Measurements from ENCODE around the gene NWD2. TPM values are rescaled to one million over a fixed set of nuclear protein-coding genes. Genes with fewer than 3 reads are reported as not detected.

NWD2 gene
- polyA plus RNA-seq, 3 donors, result not detected

DNA sequence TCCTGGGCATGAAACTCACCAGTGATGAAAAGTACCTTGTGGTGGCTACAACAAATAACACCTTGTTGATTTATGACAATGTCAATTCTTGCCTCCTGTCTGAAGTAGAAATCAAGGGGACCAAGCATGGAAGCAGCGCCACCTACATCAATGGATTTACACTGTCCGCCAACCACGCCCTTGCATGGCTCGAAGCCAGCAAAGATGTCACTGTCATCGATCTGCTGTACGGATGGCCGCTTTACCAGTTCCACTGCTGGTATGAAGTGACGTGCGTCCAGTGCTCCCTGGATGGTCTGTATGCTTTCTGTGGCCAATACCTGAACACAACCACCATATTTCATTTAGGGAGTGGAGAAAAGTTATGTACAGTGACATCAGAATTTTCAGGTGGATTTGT, 200.5 kb downstream of the NWD2 start:
- Mint-ChIP-seq H3K4me3 (no peak overlapping the region), H3K4me1 (no peaks in the 10 kb centered on the region), H3K9me3 (peaks cover 0 to 3% (median 0%) of the 10 kb centered on the region in 7 donors), H3K36me3 (no peaks in the 10 kb centered on the region), H3K27ac (no peak overlapping the region), H3K27me3 (ENCODE audit: low read depth in 3 of 3) (peaks cover 0 to 5% (median 3%) of the 10 kb centered on the region in 3 donors)
- Histone ChIP-seq H3K9ac (ENCODE audit: insufficient read depth, low read length, poor library complexity, severe bottlenecking) (no peak overlapping the region), H3K27ac (ENCODE audit: low read depth in 1 of 2, low read length in 2 of 2) (no peak overlapping the region), H3K9me3 (replicated peaks in 1 of 2; ENCODE audit: control insufficient read depth in 1 of 2, insufficient read depth in 1 of 2, low read length in 2 of 2) (no peaks in the 10 kb centered on the region), H2AFZ (ENCODE audit: insufficient read depth, low read depth, low read length, poor library complexity, severe bottlenecking) (no peak overlapping the region), H3K27me3 (ENCODE audit: control insufficient read depth in 2 of 2, insufficient read depth in 2 of 2, low read length in 2 of 2) (no peaks in the 10 kb centered on the region), H3K4me2 (replicated peaks; ENCODE audit: extremely low read depth, low read length, poor library complexity, severe bottlenecking) (no peak overlapping the region), H3K79me2 (ENCODE audit: insufficient read depth, low read length) (no peaks in the 10 kb centered on the region), H4K20me1 (ENCODE audit: insufficient read depth, low read length) (no peaks in the 10 kb centered on the region), H3K4me3 (replicated peaks in 1 of 3; ENCODE audit: low read depth in 2 of 3, low read length in 3 of 3) (no peak overlapping the region), H3K36me3 (replicated peaks in 1 of 2; ENCODE audit: control insufficient read depth in 1 of 2, insufficient read depth in 2 of 2, low read length in 2 of 2) (no peaks in the 10 kb centered on the region), H3K4me1 (ENCODE audit: control insufficient read depth in 1 of 2, insufficient read depth in 2 of 2, low read length in 2 of 2) (no peaks in the 10 kb centered on the region)
- no peak for TF ChIP-seq CTCF (IDR thresholded peaks at IDR 0.05)
- WGBS (ENCODE audit: insufficient coverage), result 99% methylated on average over 7 of the region's 9 CpGs
- intact Hi-C loops (cut with micrococcal nuclease), result no loop called here
- DNase-seq, result no peak

DNA sequence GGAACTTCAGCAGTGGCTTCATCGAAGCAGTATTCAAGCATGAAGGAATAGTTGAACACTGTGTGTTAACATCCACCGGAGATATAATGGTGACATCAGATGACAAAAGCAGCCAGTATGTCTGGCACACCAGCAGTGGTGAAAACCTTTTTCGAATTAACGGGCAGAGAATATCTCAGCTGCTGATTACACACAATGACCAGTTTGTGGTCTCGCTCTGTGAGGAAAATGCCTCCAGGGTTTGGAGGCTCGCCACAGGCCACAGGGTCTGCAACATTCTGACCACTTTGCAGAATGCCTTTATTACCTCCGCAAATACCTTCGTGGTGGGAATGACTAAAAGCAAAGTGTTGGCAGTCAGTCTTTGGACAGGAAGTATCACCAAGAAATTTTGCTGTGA, 201.5 kb downstream of the NWD2 start:
- no peak overlapping the region for H3K9ac ChIP-seq (ENCODE audit: insufficient read depth, low read length, poor library complexity, severe bottlenecking)
- H3K27me3 ChIP-seq (ENCODE audit: control insufficient read depth in 2 of 2, insufficient read depth in 2 of 2, low read length in 2 of 2), result peaks cover 2 to 4% of the 10 kb centered on the region in 2 donors
- Mint-ChIP-seq H3K9me3 (peaks cover 0 to 3% (median 0%) of the 10 kb centered on the region in 7 donors), H3K4me1 (no peaks in the 10 kb centered on the region), H3K27me3 (ENCODE audit: low read depth in 3 of 3) (peaks cover 3 to 8% (median 5%) of the 10 kb centered on the region in 3 donors), H3K27ac (no peak overlapping the region), H3K36me3 (no peaks in the 10 kb centered on the region), H3K4me3 (no peak overlapping the region)
- H3K79me2 ChIP-seq (ENCODE audit: insufficient read depth, low read length), result no peaks in the 10 kb centered on the region
- H3K9me3 ChIP-seq (replicated peaks in 1 of 2; ENCODE audit: control insufficient read depth in 1 of 2, insufficient read depth in 1 of 2, low read length in 2 of 2), result no peaks in the 10 kb centered on the region
- 91% methylated on average over 7 of the region's 8 CpGs for WGBS (ENCODE audit: insufficient coverage)
- no peaks in the 10 kb centered on the region for H3K4me1 ChIP-seq (ENCODE audit: control insufficient read depth in 1 of 2, insufficient read depth in 2 of 2, low read length in 2 of 2)
- DNase-seq, result no peak
- no peak overlapping the region for H2AFZ ChIP-seq (ENCODE audit: insufficient read depth, low read depth, low read length, poor library complexity, severe bottlenecking)
- no peak overlapping the region for H3K4me3 ChIP-seq (replicated peaks in 1 of 3; ENCODE audit: low read depth in 2 of 3, low read length in 3 of 3)
- no peaks in the 10 kb centered on the region for H4K20me1 ChIP-seq (ENCODE audit: insufficient read depth, low read length)
- H3K36me3 ChIP-seq (replicated peaks in 1 of 2; ENCODE audit: control insufficient read depth in 1 of 2, insufficient read depth in 2 of 2, low read length in 2 of 2), result no peaks in the 10 kb centered on the region
- TF ChIP-seq CTCF (IDR thresholded peaks at IDR 0.05), result no peak
- intact Hi-C loops (cut with micrococcal nuclease), result no loop called here
- no peak overlapping the region for H3K4me2 ChIP-seq (replicated peaks; ENCODE audit: extremely low read depth, low read length, poor library complexity, severe bottlenecking)
- H3K27ac ChIP-seq (ENCODE audit: low read depth in 1 of 2, low read length in 2 of 2), result no peak overlapping the region
